ENCODE results near the gene PACS2. TPM values are rescaled to one million over a fixed set of nuclear protein-coding genes. Genes with fewer than 3 reads are reported as not detected.
A peak's percentile ranks its signal among the peaks of the same experiment; 100 is the strongest.

Gene PACS2
- polyA plus RNA-seq, 2 donors: 17.8 to 39.2 TPM

DNA sequence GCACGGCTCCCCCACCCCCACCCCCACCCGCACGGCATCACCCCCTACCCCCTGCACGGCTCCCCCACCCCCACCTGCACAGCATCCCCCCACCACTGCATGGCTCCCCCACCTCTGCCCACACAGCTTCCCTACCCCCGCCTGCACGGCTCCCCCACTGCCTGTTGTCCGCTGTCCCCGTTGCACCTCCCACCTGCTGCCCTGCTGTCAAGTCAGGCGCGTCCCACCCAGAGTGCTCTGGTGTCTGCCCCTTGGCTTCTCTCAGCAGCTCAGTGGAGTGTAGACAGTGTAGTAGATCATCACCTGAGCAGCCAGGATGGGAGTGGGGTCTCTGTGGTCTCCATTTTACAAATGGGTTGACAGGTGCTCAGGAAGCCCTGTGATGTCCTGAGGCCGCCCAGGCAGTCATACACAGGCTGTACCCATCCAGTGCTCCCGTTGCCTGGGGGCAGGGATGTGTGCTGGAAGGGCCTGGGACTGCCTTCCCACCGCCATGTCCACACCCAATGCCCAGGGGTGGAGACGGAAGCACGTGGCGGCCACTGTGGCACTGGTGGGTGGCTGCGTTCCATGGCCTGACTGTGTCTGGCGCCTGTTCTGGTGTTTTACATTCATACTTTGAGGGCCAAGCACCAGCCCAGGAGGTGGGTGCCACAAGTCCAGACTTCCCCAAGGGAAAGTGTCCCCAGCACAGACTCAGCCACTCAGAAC, 32.5 kb downstream of the PACS2 start:
- H3K9me3 ChIP-seq (ENCODE audit: control insufficient read depth in 2 of 2, insufficient read depth in 1 of 2, low read depth in 1 of 2, low read length in 1 of 2): no peaks in the 10 kb centered on the region
- WGBS, 2 donors: 75 to 82% methylated on average over 14 to 15 of the region's 18 CpGs

DNA sequence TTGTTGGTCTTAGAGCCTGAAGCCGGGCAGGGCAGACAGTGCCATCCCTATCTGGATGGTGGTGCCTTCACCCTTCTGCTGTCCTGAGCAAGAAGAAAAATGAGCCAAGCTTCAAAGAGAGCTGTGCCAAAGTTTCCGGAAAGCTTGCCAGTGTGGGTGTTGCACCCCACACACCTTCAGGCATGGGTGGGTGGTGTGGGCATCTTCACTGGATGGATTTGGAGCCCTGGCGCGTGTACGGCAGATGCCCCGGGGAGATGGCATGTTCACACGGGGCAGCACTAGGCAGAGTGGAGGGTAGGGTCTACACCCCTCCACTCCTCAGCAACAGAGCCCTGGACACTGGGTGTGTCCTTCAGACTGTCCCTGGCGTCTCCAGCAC, 33.0 kb downstream of the PACS2 start:
- H3K27me3 ChIP-seq (ENCODE audit: control insufficient read depth in 1 of 2, insufficient read depth in 2 of 2, low read length in 2 of 2): no peaks in the 10 kb centered on the region
- H3K9me3 ChIP-seq (ENCODE audit: control insufficient read depth in 2 of 2, insufficient read depth in 1 of 2, low read depth in 1 of 2, low read length in 1 of 2): no peaks in the 10 kb centered on the region
- H3K36me3 ChIP-seq (ENCODE audit: control insufficient read depth in 2 of 2, insufficient read depth in 2 of 2, low read length in 1 of 2): peaks cover 0 to 15% of the 10 kb centered on the region in 2 donors
- WGBS, 2 donors: 48 to 66% methylated on average over 8 of the region's 8 CpGs
- no peak overlapping the region for H3K27ac ChIP-seq (ENCODE audit: low read depth in 2 of 2, low read length in 1 of 2)
- H3K4me3 ChIP-seq (ENCODE audit: low read depth in 1 of 2, low read length in 2 of 2): no peak overlapping the region
- peaks cover 0 to 13% of the 10 kb centered on the region in 2 donors for H3K4me1 ChIP-seq (ENCODE audit: control insufficient read depth in 2 of 2, insufficient read depth in 2 of 2, low read length in 1 of 2)

More for the DNA sequence above, 32.5 kb downstream of the PACS2 start:
- no peak overlapping the region for H3K27ac ChIP-seq (ENCODE audit: low read depth in 2 of 2, low read length in 1 of 2)
- no peak overlapping the region for H3K4me3 ChIP-seq (ENCODE audit: low read depth in 1 of 2, low read length in 2 of 2)
- H3K27me3 ChIP-seq (ENCODE audit: control insufficient read depth in 1 of 2, insufficient read depth in 2 of 2, low read length in 2 of 2): no peaks in the 10 kb centered on the region
- H3K36me3 ChIP-seq (ENCODE audit: control insufficient read depth in 2 of 2, insufficient read depth in 2 of 2, low read length in 1 of 2): peaks cover 0 to 15% of the 10 kb centered on the region in 2 donors
- H3K4me1 ChIP-seq (ENCODE audit: control insufficient read depth in 2 of 2, insufficient read depth in 2 of 2, low read length in 1 of 2): peaks cover 0 to 13% of the 10 kb centered on the region in 2 donors

DNA sequence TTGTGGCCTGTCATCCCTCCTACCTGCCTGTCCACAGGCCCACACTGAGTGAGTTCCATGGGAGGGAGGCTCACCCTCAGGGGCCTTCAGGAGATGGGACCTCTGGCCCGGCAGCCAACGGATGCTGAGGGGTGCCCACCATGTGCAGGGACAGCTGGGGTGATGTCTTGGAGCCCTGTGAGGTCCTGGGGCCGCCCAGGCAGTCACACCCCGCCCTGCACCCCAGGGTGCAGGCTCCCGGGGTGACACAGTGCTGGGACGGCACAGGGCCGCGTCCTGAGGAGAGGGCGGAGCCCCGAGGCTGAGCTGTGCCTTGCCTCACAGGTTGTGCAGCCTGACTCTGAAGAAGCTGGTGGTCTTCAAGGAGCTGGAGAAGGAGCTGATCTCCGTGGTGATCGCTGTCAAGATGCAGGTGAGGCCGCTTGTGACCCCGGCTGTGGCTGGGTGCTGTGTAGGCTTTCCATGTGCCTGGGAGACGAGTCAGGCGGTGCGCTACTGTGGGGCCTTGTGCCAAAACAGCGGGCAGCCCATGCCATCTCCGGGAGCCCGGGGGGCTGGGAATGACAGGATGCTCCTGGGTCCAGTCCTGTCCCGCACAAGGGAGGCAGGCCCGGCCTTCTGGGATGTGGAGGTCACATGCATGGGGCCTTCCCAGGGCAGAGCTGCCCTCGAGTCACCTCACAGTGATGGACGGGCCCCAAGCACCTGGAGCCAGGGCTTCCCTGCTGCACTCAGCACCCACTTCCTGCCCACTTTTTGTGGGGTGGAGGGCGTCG, 33.8 kb downstream of the PACS2 start:
- H3K27me3 ChIP-seq (ENCODE audit: control insufficient read depth in 1 of 2, insufficient read depth in 2 of 2, low read length in 2 of 2): no peaks in the 10 kb centered on the region
- H3K4me1 ChIP-seq (ENCODE audit: control insufficient read depth in 2 of 2, insufficient read depth in 2 of 2, low read length in 1 of 2): peaks cover 0 to 13% of the 10 kb centered on the region in 2 donors
- H3K27ac ChIP-seq (ENCODE audit: low read depth in 2 of 2, low read length in 1 of 2): no peak overlapping the region
- no peaks in the 10 kb centered on the region for H3K9me3 ChIP-seq (ENCODE audit: control insufficient read depth in 2 of 2, insufficient read depth in 1 of 2, low read depth in 1 of 2, low read length in 1 of 2)
- 80 to 82% methylated on average over 26 of the region's 26 CpGs for whole genome bisulfite sequencing, 2 donors
- H3K4me3 ChIP-seq (ENCODE audit: low read depth in 1 of 2, low read length in 2 of 2): no peak overlapping the region
- peaks cover 0 to 13% of the 10 kb centered on the region in 2 donors for H3K36me3 ChIP-seq (ENCODE audit: control insufficient read depth in 2 of 2, insufficient read depth in 2 of 2, low read length in 1 of 2)

DNA sequence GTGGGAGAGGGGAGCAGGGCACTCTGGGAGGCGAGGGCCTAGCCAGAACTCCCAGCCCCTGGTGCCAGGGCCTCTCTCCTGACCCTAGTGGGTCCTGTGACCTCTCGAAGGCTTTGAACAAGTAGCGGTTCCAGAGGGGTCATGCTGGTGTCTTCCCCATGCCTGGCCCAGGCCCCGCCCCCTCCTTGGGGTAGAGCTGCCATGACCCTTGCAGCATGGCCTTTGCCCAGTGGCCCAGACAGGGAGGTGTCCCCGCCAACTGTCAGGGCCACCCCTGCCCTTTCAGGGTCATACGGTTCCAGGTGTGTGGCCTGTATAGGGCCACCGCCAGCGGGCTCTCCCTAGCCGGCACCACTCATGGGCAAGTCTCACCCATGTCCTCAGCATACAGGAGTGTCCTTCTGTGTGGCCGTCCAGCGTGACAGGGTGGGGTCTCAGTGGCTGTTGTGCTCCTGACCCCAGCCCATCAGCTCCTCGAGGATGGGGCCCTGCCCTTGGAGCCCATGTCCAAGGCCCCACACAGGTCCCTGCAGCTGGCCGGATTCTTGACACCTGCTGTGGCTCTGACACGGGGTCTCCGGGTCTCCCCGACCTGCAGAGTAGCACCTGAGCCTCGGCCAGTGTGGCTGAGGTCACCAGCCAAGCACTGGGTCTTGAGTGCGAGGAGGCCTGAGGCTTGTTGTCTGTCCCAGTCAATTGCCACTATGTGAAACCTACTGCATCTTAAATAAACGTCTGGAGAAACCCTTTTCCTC, 34.6 kb downstream of the PACS2 start:
- H3K27ac ChIP-seq (ENCODE audit: low read depth in 2 of 2, low read length in 1 of 2): no peak overlapping the region
- 92 to 94% methylated on average over 19 of the region's 19 CpGs for WGBS, 2 donors
- H3K9me3 ChIP-seq (ENCODE audit: control insufficient read depth in 2 of 2, insufficient read depth in 1 of 2, low read depth in 1 of 2, low read length in 1 of 2): no peaks in the 10 kb centered on the region
- no peak overlapping the region for H3K4me3 ChIP-seq (ENCODE audit: low read depth in 1 of 2, low read length in 2 of 2)
- no peaks in the 10 kb centered on the region for H3K27me3 ChIP-seq (ENCODE audit: control insufficient read depth in 1 of 2, insufficient read depth in 2 of 2, low read length in 2 of 2)
- peaks cover 0 to 13% of the 10 kb centered on the region in 2 donors for H3K36me3 ChIP-seq (ENCODE audit: control insufficient read depth in 2 of 2, insufficient read depth in 2 of 2, low read length in 1 of 2)
- H3K4me1 ChIP-seq (ENCODE audit: control insufficient read depth in 2 of 2, insufficient read depth in 2 of 2, low read length in 1 of 2): peaks cover 0 to 13% of the 10 kb centered on the region in 2 donors

DNA sequence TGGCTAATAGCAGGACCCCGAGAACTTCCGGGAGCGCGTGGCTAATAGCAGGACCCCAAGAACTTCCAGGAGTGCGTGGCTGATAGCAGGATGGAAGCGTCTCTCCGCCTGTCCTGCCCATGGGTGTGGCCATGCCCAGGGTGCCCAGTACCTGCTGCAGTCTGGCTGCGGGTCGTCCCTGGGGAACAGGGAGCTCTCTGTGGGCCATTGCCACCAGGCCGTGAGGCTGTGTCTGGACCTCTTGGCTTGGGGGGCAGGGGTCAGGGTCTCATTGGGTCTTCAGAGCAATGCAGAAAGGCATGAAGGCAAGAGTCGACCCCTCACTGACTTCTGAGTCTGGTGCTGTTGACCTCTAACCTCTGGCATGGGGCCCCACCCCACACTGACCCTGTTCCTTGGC, 35.4 kb downstream of the PACS2 start:
- Histone ChIP-seq H3K4me3 (ENCODE audit: low read depth in 1 of 2, low read length in 2 of 2) (no peak overlapping the region), H3K36me3 (ENCODE audit: control insufficient read depth in 2 of 2, insufficient read depth in 2 of 2, low read length in 1 of 2) (peaks cover 0 to 19% of the 10 kb centered on the region in 2 donors), H3K4me1 (ENCODE audit: control insufficient read depth in 2 of 2, insufficient read depth in 2 of 2, low read length in 1 of 2) (peaks cover 0 to 13% of the 10 kb centered on the region in 2 donors), H3K9me3 (ENCODE audit: control insufficient read depth in 2 of 2, insufficient read depth in 1 of 2, low read depth in 1 of 2, low read length in 1 of 2) (no peaks in the 10 kb centered on the region), H3K27me3 (ENCODE audit: control insufficient read depth in 1 of 2, insufficient read depth in 2 of 2, low read length in 2 of 2) (no peaks in the 10 kb centered on the region), H3K27ac (ENCODE audit: low read depth in 2 of 2, low read length in 1 of 2) (no peak overlapping the region)
- WGBS, 2 donors: 92 to 93% methylated on average over 11 of the region's 11 CpGs

DNA sequence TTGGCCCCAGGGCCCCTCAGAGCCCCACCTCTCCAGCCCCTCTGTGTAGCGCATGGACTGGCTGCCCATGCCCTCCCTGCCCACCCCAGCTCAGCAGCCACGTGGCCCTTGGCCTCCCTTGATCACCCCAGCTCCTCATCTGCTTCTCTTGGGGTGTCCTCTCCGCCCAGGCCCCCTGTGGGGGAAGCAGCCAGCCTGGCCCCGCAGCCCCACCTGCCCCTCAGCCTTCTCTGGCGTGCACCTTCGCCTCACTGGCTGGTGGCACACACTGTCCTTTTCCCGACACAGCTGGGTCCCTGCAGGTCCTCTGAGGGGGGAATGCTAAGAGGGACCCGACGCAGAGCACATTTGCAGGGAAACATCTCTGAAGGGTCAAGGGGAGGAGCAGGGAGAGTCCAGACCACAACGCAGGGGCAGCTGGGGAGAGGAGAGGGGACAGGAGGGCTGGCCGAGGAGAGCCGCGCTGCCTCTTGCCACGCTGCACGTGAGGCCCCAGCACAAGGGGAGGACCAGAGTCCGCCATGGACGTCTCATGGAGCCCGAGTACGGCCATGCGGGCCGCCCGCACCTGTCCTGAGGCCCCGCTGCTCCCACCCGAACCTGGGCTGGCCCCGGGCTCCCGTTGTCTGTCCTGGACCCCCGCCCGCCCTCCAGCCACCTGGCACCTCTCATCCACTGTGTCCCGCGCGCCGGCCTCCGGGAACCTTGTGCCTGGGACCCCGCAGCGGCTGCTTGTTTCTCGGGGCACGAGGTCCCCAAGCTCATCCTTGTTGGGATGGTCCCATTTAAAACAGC, 36.1 kb downstream of the PACS2 start:
- no peaks in the 10 kb centered on the region for H3K9me3 ChIP-seq (ENCODE audit: control insufficient read depth in 2 of 2, insufficient read depth in 1 of 2, low read depth in 1 of 2, low read length in 1 of 2)
- H3K27me3 ChIP-seq (ENCODE audit: control insufficient read depth in 1 of 2, insufficient read depth in 2 of 2, low read length in 2 of 2): no peaks in the 10 kb centered on the region

DNA sequence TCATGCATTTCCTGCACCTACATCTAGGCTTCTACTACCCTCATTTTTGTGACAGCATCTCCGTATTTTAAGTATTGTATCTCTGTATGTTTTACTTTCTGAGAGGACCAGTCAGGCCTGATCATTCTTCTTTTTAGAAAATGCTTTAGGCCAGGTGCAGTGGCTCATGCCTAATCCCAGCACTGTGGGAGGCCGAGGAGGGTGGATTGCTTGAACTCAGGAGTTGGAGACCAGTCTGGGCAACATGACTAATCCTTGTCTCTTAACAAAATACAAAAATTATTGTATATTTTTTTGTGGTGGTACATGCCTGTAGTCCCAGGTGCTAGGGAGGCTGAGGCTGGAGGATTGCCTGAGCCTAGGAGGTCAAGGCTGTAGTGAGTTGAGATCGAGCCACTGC, 36.9 kb downstream of the PACS2 start:
- Histone ChIP-seq H3K27ac (ENCODE audit: low read depth in 2 of 2, low read length in 1 of 2) (no peak overlapping the region), H3K4me3 (ENCODE audit: low read depth in 1 of 2, low read length in 2 of 2) (no peak overlapping the region), H3K27me3 (ENCODE audit: control insufficient read depth in 1 of 2, insufficient read depth in 2 of 2, low read length in 2 of 2) (no peaks in the 10 kb centered on the region), H3K36me3 (ENCODE audit: control insufficient read depth in 2 of 2, insufficient read depth in 2 of 2, low read length in 1 of 2) (peaks cover 0 to 26% of the 10 kb centered on the region in 2 donors), H3K9me3 (ENCODE audit: control insufficient read depth in 2 of 2, insufficient read depth in 1 of 2, low read depth in 1 of 2, low read length in 1 of 2) (no peaks in the 10 kb centered on the region), H3K4me1 (ENCODE audit: control insufficient read depth in 2 of 2, insufficient read depth in 2 of 2, low read length in 1 of 2) (peaks cover 0 to 13% of the 10 kb centered on the region in 2 donors)
- 85 to 90% methylated on average over 3 of the region's 3 CpGs for WGBS, 2 donors

More for the DNA sequence above, 36.1 kb downstream of the PACS2 start:
- Histone ChIP-seq H3K36me3 (ENCODE audit: control insufficient read depth in 2 of 2, insufficient read depth in 2 of 2, low read length in 1 of 2) (peaks cover 0 to 22% of the 10 kb centered on the region in 2 donors), H3K4me3 (ENCODE audit: low read depth in 1 of 2, low read length in 2 of 2) (no peak overlapping the region), H3K27ac (ENCODE audit: low read depth in 2 of 2, low read length in 1 of 2) (no peak overlapping the region), H3K4me1 (ENCODE audit: control insufficient read depth in 2 of 2, insufficient read depth in 2 of 2, low read length in 1 of 2) (peaks cover 0 to 13% of the 10 kb centered on the region in 2 donors)
- WGBS, 2 donors: 93 to 96% methylated on average over 36 to 37 of the region's 37 CpGs

DNA sequence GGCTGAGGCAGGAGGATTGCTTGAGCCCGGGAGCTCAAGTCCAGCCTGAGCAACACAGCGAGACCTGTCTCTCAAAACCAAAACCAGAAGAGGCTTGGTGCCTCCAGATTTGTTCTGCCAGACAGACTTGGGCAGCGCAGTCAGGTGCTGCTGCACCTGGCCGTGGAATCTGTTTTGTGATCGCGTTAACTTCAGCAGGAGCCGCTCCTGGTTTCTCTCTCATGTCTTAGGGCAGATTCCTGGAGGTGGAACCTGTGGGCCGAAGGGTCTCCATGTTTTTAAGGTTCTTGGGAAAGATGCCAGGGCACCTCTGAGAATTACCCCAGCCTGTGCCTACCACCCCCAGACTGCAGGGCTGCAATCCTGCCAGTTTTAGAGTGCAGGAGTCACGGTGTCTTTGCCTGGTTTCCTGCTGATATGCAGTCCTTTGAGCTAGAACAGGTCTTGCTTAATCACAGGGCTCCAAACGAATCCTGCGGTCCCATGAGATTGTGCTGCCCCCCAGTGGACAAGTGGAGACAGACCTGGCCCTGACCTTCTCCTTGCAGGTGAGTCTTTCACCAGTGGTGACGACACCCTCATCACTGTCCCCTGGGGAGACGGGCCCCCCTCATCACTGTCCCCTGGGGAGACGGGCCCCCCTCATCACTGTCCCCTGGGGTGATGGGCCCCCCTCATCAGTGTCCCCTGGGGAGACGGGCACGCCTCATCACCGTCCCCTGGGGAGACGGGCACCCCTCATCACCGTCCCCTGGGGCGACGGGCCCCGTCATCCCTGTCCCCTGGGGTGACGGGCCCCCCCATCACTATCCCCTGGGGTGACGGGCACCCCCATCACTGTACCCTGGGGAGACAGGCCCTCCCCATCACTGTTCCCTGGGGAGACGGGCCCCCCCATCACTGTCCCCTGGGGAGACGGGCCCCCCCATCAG, 37.6 kb downstream of the PACS2 start:
- Histone ChIP-seq H3K27me3 (ENCODE audit: control insufficient read depth in 1 of 2, insufficient read depth in 2 of 2, low read length in 2 of 2) (no peaks in the 10 kb centered on the region), H3K27ac (ENCODE audit: low read depth in 2 of 2, low read length in 1 of 2) (peak overlapping the region in 1 of 2 donors; percentile 42), H3K9me3 (ENCODE audit: control insufficient read depth in 2 of 2, insufficient read depth in 1 of 2, low read depth in 1 of 2, low read length in 1 of 2) (no peaks in the 10 kb centered on the region), H3K4me1 (ENCODE audit: control insufficient read depth in 2 of 2, insufficient read depth in 2 of 2, low read length in 1 of 2) (peaks cover 0 to 10% of the 10 kb centered on the region in 2 donors), H3K4me3 (ENCODE audit: low read depth in 1 of 2, low read length in 2 of 2) (no peak overlapping the region), H3K36me3 (ENCODE audit: control insufficient read depth in 2 of 2, insufficient read depth in 2 of 2, low read length in 1 of 2) (peaks cover 0 to 27% of the 10 kb centered on the region in 2 donors)
- 56 to 59% methylated on average over 26 of the region's 26 CpGs for WGBS, 2 donors

Data from esophagus (tissue), 2 donors.